M059J (cell line): ENCODE data around the gene NEDD9. TPM values are rescaled to one million over a fixed set of nuclear protein-coding genes. Genes with fewer than 3 reads are reported as not detected.
A peak's percentile ranks its signal among the peaks of the same experiment; 100 is the strongest.

ENCODE experiments used
- DNase-seq: peaks from one replicate; pipeline ENCODE4 v3.0.0-alpha.2; 2012; ENCODE audit warnings: low read depth
- total RNA-seq: library from RNA; depleted of rRNA; stranded (reverse); fragments of >200 nt; shearing (Covaris generic); gene quantifications from 2 replicates; pipeline ENCODE4 v1.2.3, GENCODE V29; 2014; rRNA removed

Gene NEDD9
- total RNA-seq, 1 experiment from 2014 or later = 79.4 TPM

DNA sequence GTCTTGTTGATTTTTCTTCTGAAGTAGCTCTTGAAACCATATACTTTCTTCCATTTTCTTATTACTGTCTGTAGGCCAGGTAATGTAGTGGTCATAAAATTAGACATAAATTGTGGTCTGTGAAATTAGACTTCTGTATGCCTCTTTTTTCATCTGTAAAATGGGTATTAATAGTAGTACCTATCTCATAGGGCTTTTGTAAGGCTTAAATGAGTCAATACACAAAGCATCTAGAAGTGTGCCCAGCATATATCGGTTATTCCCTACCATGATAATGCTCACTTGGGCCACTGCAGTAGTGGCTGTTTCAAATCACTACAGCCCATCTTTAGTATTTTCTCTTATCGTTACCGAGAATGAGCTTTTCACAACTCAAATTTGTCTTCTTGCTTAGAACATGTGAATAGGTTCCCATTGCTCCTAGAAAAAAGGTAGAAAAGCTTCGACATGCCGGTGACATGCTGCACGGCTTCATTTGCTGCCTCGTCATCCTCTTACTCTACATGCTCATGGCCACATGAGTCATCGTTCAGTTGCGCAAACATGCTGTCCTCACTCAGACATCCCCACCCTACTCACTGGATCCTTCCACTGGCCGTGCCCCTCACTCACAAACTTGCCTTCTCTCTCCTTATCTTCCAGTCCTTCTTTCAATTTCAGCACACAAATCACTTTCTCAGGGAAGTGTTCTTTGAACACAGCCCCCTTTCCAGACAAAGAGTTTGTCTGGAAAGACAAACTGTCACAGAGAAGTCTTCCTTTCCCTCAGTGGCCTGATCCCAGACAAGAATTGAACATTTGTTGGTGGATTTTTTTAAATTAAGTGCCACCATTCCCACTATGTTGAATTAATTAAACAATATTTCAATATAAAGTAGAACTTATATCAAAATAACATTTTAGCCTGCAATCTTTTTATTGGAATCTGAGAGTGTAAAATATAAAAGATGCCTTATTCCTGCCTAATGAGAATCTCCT, 88.8 kb downstream of the NEDD9 start:
- peak; percentile 96 for DNase-seq

DNA sequence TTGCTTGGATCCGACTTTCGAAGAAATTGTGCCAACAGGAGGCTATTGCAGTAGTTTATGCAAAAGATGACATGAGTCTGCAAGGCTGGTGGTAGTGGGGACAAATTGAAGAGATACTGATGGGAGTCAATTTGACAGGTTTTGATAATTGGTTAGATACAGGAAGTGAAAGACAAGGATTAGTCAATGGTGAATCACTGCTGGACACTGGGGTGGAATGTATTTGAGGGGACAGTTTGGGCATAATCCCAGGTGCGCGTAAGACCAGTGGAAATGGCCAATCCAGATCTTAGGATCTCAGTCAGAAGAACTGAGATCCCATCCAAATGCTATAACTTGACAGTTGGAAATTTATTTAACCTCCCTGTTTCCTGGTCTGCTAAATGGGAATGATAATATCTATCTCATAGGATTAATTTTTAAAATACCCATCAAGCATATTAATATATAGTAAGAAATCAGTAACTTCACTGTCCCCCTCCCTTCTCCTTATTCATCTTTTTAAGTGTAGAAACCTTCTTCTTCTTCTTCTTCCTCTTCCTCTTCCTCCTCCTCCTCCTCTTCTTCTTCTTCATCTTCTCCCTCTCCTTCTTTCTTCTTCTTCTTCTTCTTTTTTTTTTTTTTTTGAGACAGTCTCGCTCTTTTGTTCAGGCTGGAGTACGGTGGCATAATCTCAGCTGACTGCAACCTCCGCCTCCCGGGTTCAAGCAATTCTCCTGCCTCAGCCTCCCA, 90.0 kb downstream of the NEDD9 start:
- peak; percentile 70 for DNase-seq

DNA sequence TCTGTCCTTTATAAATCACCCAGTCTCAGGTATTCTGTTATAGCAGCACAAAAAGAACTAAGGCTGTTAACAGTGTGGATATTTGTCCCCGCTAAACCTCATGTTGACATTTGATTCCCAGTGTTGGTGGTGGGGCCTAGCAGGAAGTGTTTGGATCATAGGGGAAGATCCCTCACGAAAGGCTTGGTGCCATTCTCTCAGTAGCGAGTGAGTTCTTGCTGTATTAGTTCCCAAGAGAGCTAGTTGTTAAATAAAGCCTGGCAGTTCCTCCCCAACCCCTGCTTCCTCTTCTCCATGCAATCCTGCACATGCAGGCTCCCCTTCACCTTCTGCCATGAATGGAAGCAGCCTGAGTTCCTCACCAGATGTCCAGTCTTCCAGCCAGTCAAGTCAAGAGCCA, 91.2 kb downstream of the NEDD9 start:
- DNase-seq = no peak

DNA sequence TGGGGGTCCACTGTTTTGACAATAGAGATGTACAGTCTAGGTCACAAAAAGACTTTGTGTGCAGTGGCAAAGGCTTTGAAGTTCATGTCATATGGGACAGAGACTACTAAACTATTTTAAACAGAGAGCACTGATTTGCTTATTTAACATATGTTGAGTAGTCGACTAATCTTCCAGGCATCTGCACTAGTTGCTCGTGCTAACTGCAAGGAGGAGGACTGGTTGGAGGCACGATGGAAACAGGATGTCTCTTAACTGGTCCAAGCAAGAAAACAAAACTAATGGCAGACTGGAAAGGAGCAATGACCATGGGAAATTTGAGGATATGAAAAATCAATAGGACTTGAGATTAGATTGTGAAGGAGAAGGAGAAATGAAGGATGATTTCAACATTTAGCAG, 92.4 kb downstream of the NEDD9 start:
- no peak for DNase-seq

DNA sequence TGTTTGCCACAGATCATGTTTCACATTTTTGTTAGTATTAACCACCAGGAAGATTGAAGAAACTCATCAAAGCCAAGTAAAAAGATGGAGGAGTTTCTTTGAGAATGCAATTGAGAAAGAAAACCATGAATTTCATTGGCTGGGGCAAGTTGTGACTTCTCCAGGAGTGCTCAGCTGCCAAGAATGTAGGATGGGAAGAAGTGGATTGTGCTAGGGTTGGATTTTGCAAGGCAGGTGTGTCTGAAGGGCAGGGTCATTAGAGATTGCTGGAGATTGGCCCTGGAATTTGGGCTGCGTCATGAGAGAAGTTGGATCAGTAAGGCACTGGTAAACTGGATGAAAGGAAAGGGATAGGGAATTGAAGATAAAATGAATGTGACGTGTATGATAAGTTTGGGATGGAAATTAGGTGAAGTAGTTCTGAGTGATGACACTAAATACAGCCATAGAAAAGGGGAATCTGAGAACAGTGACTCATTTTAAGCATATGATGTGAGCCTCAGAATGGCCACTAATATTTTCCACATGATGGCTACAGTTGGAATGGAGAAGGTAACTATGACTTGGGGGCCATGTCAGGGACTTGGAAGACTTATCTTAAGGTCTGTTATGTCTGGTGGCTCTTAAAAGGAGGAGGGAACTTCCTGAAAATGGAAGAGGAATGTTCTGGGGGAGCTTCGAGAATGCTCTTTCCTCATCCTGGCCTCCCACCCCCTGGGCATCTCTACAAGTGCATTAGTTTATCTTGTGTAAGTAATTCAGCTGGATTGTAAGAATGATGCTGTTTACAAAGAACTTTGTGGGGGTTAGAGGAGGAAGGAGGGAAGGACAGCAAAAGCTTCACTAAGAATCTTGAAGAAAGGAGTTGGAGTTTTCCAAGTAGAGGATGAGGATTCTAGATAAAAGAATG, 93.2 kb downstream of the NEDD9 start:
- peak; percentile 73 for DNase-seq

DNA sequence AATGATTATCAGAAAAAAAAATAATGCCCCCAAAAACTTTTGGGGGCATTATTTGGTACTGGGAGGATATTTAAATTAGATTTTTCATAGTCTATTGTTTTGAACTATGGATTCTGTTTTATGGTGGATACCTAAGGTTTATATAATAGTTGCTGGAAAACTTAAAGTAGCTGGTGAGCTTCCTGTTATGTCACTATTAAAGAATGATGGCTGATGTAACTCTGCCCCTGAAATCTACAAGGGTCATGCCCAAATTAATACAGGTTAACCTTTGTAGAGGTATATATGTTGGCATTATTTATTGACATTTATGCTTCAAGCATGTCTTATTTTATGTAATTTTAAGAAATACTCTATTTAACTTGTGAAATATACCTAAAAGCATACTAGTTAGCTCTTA, 95.7 kb downstream of the NEDD9 start:
- no peak for DNase-seq

Other genes starting within 250 kb of the NEDD9 start
- 6.2 and 7.1 TPM in 2 replicates for gene ELOVL2, start 188.4 kb downstream of the NEDD9 start, total RNA-seq
- 16.4 and 26.8 TPM in 2 replicates for gene SMIM13, start 138.8 kb downstream of the NEDD9 start, total RNA-seq
- not detected in 2 replicates for gene ERVFRD-1, start 120.9 kb downstream of the NEDD9 start, total RNA-seq